Measurements from ENCODE around the gene OPN1MW.
"Not testable (repeated sequence)": the region's sequence is repeated elsewhere in the genome, so short reads cannot be mapped to it uniquely, and the experiment has no call there.

The OPN1MW gene

GRCh38 chrX:154182296-154182695, at the start of gene OPN1MW:
OPN1MW (plus strand) TSS chrX:154182596; CDS start chrX:154182678, 82 bp downstream.
- not testable (repeated sequence) for H3K27ac Mint-ChIP-seq; H3K9me3 Mint-ChIP-seq; H3K4me1 Mint-ChIP-seq (ENCODE audit: low read depth); H3K27me3 Mint-ChIP-seq; H3K36me3 Mint-ChIP-seq (ENCODE audit: low read depth); H3K4me3 Mint-ChIP-seq

DNA sequence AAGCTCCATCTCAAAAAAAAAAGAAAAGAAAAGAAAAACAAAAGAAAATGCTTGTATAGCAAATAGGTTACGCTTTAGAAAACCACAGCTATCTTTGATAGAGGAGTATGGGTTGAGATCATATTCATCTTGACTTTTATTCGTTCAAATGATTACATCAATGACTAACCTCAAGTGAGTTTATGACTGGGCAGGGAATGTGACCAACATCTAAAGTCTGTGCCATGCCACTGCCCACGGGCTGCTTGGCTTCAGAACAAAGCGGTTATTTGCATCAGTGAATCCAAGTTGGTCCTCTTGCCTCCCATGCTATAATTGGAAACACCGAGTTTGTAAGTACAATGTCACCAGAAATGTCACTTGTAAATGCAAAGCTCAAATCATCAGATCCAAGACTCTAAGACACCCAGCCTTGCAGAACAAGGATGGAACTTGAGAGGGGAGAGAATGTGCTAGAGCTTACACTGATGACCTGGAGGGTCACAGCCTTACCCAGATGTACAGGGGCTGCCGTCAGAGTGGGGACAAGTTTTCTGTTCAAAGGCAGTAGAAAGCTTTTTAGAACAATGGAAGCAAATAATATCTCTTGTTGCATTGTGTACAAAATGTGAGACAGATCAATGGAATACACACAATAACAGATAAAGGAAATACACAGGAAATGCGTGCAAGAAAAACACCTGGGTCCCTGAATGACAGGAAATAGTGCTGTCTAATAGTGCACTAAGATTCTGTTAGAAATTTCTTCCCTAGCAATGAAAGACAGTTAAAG, 46.8 kb upstream of the OPN1MW start:
- peaks cover 27% of the 10 kb centered on the region for H3K4me1 Mint-ChIP-seq (ENCODE audit: low read depth)
- H3K27ac Mint-ChIP-seq = no peak overlapping the region
- H3K27me3 Mint-ChIP-seq = no peaks in the 10 kb centered on the region
- H3K36me3 Mint-ChIP-seq (ENCODE audit: low read depth) = no peaks in the 10 kb centered on the region
- no peak overlapping the region for H3K4me3 Mint-ChIP-seq
- H3K9me3 Mint-ChIP-seq = no peaks in the 10 kb centered on the region

DNA sequence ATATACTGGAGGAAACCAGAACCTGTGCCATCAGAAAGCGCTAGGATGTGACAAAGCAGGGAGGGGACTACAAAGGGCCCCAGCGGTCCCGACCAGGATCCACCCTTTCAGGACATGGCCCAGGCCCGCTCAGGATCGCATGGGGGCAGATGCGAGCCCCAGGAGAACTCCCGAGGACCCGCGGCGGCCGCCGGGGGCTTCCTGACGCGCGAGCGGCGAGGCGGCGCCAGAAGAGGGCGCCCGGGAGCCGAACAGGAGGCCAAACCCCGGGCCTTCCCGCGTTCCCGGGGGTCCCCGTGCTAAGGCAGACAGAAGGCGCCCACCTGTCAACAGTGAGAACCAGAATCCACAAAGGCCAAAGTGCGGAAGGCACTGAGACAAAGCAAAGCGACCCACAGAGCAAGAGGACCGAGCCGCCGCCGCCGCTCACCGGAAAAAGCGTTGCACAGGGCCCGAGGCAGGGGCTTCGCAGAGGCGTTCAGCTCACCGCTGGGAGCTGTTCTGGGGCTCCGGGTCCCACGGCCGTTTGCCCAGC, 45.7 kb upstream of the OPN1MW start:
- no peaks in the 10 kb centered on the region for H3K9me3 Mint-ChIP-seq
- H3K4me3 Mint-ChIP-seq = peak overlapping the region; percentile 67
- H3K27me3 Mint-ChIP-seq = no peaks in the 10 kb centered on the region
- H3K4me1 Mint-ChIP-seq (ENCODE audit: low read depth) = peaks cover 27% of the 10 kb centered on the region
- peak overlapping the region; percentile 81 for H3K27ac Mint-ChIP-seq
- no peaks in the 10 kb centered on the region for H3K36me3 Mint-ChIP-seq (ENCODE audit: low read depth)

- Mint-ChIP-seq H3K27me3 (no peaks in the 10 kb centered on the region), H3K27ac (no peak overlapping the region), H3K36me3 (ENCODE audit: low read depth) (no peaks in the 10 kb centered on the region), H3K4me1 (ENCODE audit: low read depth) (peaks cover 27% of the 10 kb centered on the region), H3K4me3 (no peak overlapping the region), H3K9me3 (no peaks in the 10 kb centered on the region)
These were observed 43.5 kb upstream of the OPN1MW start for GRCh38 chrX:154138857-154139256.

DNA sequence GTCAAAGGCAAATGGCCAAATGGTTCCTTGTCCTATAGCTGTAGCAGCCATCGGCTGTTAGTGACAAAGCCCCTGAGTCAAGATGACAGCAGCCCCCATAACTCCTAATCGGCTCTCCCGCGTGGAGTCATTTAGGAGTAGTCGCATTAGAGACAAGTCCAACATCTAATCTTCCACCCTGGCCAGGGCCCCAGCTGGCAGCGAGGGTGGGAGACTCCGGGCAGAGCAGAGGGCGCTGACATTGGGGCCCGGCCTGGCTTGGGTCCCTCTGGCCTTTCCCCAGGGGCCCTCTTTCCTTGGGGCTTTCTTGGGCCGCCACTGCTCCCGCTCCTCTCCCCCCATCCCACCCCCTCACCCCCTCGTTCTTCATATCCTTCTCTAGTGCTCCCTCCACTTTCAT, 42.2 kb upstream of the OPN1MW start:
- no peaks in the 10 kb centered on the region for H3K27me3 Mint-ChIP-seq

DNA sequence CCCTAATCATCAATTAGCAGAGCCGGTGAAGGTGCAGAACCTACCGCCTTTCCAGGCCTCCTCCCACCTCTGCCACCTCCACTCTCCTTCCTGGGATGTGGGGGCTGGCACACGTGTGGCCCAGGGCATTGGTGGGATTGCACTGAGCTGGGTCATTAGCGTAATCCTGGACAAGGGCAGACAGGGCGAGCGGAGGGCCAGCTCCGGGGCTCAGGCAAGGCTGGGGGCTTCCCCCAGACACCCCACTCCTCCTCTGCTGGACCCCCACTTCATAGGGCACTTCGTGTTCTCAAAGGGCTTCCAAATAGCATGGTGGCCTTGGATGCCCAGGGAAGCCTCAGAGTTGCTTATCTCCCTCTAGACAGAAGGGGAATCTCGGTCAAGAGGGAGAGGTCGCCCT, 41.7 kb upstream of the OPN1MW start:
- peaks cover 17% of the 10 kb centered on the region for H3K4me1 Mint-ChIP-seq (ENCODE audit: low read depth)
- no peaks in the 10 kb centered on the region for H3K36me3 Mint-ChIP-seq (ENCODE audit: low read depth)
- H3K27ac Mint-ChIP-seq = no peak overlapping the region
- no peaks in the 10 kb centered on the region for H3K9me3 Mint-ChIP-seq
- H3K27me3 Mint-ChIP-seq = no peaks in the 10 kb centered on the region
- H3K4me3 Mint-ChIP-seq = no peak overlapping the region

More for the DNA sequence above, 42.2 kb upstream of the OPN1MW start:
- Mint-ChIP-seq H3K4me3 (no peak overlapping the region), H3K9me3 (no peaks in the 10 kb centered on the region), H3K27ac (no peak overlapping the region), H3K4me1 (ENCODE audit: low read depth) (peaks cover 23% of the 10 kb centered on the region), H3K36me3 (ENCODE audit: low read depth) (no peaks in the 10 kb centered on the region)

DNA sequence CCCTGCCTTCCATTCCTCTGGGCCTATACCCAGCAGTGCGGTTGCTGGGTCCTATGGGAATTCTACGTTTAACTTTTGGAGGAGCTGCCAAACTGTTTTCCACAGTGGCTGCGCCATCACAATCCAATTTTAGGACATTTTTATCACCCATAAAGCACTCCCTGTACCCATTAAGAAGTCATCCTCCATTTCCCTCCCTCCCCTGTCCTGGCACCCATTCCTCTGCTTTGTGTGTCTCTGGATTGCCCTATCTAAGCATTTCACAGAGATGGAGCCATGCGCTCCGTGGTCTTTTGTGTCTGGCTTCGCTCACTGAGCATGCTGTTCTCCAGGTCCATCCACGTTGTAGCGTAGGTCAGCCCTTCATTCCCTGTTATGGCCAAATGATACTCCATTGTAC, 40.0 kb upstream of the OPN1MW start:
- no peak overlapping the region for H3K4me3 Mint-ChIP-seq
- H3K36me3 Mint-ChIP-seq (ENCODE audit: low read depth) = no peaks in the 10 kb centered on the region
- no peaks in the 10 kb centered on the region for H3K9me3 Mint-ChIP-seq
- H3K27me3 Mint-ChIP-seq = no peaks in the 10 kb centered on the region
- peaks cover 3% of the 10 kb centered on the region for H3K4me1 Mint-ChIP-seq (ENCODE audit: low read depth)
- H3K27ac Mint-ChIP-seq = no peak overlapping the region

- H3K36me3 Mint-ChIP-seq (ENCODE audit: low read depth) = no peaks in the 10 kb centered on the region
- H3K4me1 Mint-ChIP-seq (ENCODE audit: low read depth) = peaks cover 3% of the 10 kb centered on the region
- H3K4me3 Mint-ChIP-seq = no peak overlapping the region
- H3K9me3 Mint-ChIP-seq = no peaks in the 10 kb centered on the region
- H3K27me3 Mint-ChIP-seq = no peaks in the 10 kb centered on the region
- H3K27ac Mint-ChIP-seq = no peak overlapping the region
These were observed 39.2 kb upstream of the OPN1MW start for GRCh38 chrX:154142950-154143745.

DNA sequence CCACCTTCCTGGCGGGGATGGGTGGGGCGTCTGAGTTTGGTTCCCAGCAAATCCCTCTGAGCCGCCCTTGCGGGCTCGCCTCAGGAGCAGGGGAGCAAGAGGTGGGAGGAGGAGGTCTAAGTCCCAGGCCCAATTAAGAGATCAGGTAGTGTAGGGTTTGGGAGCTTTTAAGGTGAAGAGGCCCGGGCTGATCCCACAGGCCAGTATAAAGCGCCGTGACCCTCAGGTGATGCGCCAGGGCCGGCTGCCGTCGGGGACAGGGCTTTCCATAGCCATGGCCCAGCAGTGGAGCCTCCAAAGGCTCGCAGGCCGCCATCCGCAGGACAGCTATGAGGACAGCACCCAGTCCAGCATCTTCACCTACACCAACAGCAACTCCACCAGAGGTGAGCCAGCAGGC, 38.4 kb upstream of the OPN1MW start, which contains the start of gene OPN1LW:
Gene OPN1LW (plus strand): TSS at position 234 of the 400 bp plus-strand sequence. CDS start 41 bp downstream, at position 275.
- H3K27ac Mint-ChIP-seq; H3K9me3 Mint-ChIP-seq; H3K4me3 Mint-ChIP-seq; H3K27me3 Mint-ChIP-seq; H3K4me1 Mint-ChIP-seq (ENCODE audit: low read depth); H3K36me3 Mint-ChIP-seq (ENCODE audit: low read depth): not testable (repeated sequence)

DNA sequence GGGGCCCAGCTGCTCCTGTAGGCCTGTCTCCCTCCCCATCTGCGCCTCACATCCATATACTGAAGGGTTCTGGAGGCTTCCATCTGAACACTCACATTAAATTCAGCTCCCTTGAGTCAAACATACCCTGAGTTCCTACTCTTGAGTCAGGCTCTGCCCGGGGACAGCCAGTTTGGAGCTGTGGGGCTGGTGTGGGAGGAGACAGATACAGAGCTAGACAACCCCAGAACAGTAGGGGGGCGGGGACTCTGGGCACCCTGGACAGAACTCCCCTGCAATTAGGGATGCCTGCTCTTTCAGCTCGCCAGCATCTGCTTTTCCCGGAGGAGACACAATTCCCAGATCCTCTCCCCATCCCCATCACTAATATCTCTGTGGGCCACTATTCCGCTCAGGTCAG, 31.4 kb upstream of the OPN1MW start:
- not testable (repeated sequence) for H3K36me3 Mint-ChIP-seq (ENCODE audit: low read depth); H3K27ac Mint-ChIP-seq; H3K27me3 Mint-ChIP-seq; H3K4me1 Mint-ChIP-seq (ENCODE audit: low read depth); H3K4me3 Mint-ChIP-seq; H3K9me3 Mint-ChIP-seq

DNA sequence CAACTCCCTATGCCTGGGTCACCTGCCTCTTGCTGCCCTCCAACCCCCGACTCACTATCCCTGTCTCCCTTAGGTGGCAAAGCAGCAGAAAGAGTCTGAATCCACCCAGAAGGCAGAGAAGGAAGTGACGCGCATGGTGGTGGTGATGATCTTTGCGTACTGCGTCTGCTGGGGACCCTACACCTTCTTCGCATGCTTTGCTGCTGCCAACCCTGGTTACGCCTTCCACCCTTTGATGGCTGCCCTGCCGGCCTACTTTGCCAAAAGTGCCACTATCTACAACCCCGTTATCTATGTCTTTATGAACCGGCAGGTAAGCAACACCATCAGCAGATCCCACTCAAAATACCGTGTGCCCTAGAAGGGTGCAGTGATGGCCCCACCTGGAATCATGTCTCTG, 26.2 kb upstream of the OPN1MW start:
- not testable (repeated sequence) for H3K36me3 Mint-ChIP-seq (ENCODE audit: low read depth); H3K4me1 Mint-ChIP-seq (ENCODE audit: low read depth); H3K27ac Mint-ChIP-seq; H3K27me3 Mint-ChIP-seq; H3K9me3 Mint-ChIP-seq; H3K4me3 Mint-ChIP-seq

GRCh38 chrX:154157207-154157606, 25.2 kb upstream of the OPN1MW start:
- not testable (repeated sequence) for H3K27ac Mint-ChIP-seq

DNA sequence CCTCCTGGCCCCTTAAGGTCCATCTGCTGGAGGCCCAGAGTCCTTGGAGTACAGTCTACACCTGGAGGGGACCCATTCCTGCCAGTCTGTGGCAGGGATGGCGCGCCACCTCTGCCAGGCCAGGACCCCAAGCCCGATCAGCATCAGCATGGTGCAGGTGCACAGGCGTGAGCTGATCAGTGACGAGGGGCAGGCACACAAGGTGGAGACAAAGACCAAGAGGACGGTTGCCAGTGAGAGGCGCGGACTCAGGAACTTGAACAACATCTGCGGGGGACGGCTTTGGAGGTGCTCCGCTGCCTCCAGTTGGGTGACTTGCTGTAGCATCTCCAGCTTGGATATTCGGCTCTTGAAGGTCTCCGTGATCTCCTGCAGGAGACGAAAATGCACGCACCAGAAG, 23.1 kb upstream of the OPN1MW start:
- H3K27ac Mint-ChIP-seq; H3K27me3 Mint-ChIP-seq; H3K36me3 Mint-ChIP-seq (ENCODE audit: low read depth); H3K4me3 Mint-ChIP-seq; H3K4me1 Mint-ChIP-seq (ENCODE audit: low read depth); H3K9me3 Mint-ChIP-seq: not testable (repeated sequence)

More at GRCh38 chrX:154157207-154157606, 25.2 kb upstream of the OPN1MW start:
- not testable (repeated sequence) for H3K4me1 Mint-ChIP-seq (ENCODE audit: low read depth); H3K9me3 Mint-ChIP-seq; H3K36me3 Mint-ChIP-seq (ENCODE audit: low read depth); H3K27me3 Mint-ChIP-seq; H3K4me3 Mint-ChIP-seq

DNA sequence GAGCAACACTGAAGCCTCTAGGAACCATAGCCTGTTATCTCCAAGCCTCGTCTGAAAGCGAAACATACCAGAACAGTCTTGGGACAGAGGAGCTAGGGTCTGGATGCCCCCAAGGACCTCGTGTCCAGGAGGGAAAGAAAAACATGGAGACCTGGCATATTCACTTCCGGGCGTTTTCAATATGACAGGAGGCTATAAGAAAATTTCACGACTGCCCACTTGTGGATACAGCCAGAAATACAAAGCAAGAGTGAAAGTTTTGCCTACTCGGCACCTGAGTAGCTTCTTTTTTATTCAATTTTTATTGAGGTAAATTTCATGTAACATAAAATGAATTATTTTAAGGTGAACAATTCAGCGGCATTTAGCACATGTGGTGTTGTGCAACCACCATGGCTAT, 17.5 kb upstream of the OPN1MW start:
- H3K27ac Mint-ChIP-seq; H3K4me3 Mint-ChIP-seq; H3K36me3 Mint-ChIP-seq (ENCODE audit: low read depth); H3K27me3 Mint-ChIP-seq; H3K9me3 Mint-ChIP-seq; H3K4me1 Mint-ChIP-seq (ENCODE audit: low read depth): not testable (repeated sequence)

DNA sequence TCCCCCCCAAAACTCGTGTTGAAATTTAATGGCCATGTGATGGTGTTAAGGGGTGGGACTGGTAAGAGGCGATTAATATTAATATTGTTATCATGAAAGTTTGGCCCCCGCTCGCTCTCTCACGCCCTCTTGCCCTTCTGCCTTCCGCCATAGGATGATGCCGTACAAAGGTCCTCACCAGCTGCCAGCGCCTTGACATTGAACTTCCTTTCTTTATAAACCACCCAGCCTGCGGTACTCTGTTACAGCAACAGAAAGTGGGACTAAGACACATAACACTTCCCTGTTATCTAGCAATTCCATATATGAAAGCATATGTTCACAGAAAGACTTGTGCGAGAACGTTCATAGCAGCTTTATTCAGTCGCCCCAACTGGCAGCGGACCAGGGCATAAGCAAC, 14.0 kb upstream of the OPN1MW start:
- not testable (repeated sequence) for H3K4me3 Mint-ChIP-seq; H3K9me3 Mint-ChIP-seq; H3K27ac Mint-ChIP-seq; H3K4me1 Mint-ChIP-seq (ENCODE audit: low read depth); H3K36me3 Mint-ChIP-seq (ENCODE audit: low read depth); H3K27me3 Mint-ChIP-seq
